Measurements from ENCODE around the gene DAB2IP.

The DAB2IP gene

DNA sequence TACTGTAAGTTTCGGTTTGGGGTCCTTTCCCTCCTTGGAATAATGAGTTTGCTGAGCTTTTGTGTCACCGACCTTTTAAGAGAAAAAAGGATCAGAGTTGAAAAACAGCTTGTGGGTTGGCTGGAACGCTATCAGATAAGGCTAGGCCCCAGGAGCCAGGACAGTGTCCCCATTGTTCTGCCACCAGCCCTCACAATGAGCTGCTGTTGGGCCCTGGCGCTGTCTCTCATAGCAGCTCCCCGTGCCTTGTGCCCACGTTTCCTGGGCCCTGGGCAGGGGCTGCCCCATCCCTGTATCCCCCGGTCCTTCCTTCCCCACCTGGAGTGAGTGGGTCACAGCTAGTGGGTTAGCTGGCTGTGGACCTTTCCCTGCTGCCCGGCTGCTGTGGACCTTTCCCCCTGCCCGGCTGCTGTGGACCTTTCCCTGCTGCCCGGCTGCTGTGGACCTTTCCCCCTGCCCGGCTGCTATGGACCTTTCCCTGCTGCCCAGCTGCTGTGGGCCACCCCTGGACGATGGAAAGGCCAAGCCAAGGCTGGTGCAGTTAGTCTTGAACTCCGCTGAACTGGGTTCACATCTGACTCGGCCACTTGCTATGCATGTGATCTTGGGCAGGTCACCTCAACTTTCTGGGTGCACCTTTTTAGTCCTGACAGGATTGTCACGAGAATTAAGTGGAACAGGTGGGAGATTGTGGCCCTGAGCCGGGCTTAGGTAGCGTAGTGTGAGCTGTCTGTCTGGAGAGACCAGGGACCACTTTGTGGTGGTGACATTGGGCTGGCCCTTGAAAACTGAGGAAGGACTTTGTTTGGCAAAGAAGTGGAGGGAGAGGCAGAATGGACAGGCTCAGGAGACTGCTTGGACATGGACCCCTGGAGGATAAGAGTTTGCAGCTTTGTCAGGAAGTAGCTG lies 99.5 kb downstream of the DAB2IP start:
- no peak for DNase-seq (ENCODE audit: low read depth)
- TF ChIP-seq, protein P1, sequence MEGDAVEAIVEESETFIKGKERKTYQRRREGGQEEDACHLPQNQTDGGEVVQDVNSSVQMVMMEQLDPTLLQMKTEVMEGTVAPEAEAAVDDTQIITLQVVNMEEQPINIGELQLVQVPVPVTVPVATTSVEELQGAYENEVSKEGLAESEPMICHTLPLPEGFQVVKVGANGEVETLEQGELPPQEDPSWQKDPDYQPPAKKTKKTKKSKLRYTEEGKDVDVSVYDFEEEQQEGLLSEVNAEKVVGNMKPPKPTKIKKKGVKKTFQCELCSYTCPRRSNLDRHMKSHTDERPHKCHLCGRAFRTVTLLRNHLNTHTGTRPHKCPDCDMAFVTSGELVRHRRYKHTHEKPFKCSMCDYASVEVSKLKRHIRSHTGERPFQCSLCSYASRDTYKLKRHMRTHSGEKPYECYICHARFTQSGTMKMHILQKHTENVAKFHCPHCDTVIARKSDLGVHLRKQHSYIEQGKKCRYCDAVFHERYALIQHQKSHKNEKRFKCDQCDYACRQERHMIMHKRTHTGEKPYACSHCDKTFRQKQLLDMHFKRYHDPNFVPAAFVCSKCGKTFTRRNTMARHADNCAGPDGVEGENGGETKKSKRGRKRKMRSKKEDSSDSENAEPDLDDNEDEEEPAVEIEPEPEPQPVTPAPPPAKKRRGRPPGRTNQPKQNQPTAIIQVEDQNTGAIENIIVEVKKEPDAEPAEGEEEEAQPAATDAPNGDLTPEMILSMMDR (IDR thresholded peaks at IDR 0.05; ENCODE audit: low read length, missing control alignments), result no peak
- no peak overlapping the region for H3K4me3 ChIP-seq (replicated peaks; ENCODE audit: low read depth, low read length)

DNA sequence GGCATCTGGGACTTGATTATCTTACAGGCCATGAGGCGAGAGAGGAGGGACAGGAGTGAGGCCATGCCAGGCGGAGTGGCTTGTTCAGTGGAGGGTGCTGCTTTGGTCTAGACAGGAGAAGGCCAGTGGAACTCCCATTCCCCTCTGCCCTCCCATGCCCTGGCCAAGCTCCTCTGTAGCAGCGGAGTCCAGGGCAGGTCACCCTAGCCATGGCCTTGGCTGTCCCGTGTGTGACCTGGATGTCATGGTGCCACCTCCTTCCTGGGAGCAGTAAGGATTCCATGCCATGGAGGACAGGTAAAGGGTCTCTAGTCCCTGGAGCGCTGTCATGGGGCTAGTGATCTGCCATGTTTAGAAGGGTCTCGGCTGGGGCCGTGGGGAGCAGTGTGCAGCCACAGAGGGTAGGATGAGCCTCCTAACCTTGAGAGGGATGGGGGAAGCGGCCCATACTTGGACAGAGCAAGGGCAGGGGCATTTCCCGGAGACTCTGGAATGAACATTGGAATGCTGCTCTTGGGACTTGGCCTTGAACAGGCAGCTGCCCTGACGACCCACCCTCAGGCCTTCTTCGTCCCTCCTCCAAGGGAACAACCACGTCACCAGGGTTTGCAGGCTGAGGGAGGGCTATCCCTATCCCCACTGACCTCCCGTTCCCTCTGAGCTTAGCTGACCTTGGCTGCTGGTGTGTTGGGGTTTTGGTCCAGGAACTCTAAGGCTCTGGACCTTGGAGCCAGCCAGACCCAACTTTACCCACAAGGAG lies 100.4 kb downstream of the DAB2IP start:
- DNase-seq (ENCODE audit: low read depth), result no peak
- TF ChIP-seq, protein P1 (IDR thresholded peaks at IDR 0.05; ENCODE audit: low read length, missing control alignments), result no peak
- H3K4me3 ChIP-seq (replicated peaks; ENCODE audit: low read depth, low read length), result no peak overlapping the region

DNA sequence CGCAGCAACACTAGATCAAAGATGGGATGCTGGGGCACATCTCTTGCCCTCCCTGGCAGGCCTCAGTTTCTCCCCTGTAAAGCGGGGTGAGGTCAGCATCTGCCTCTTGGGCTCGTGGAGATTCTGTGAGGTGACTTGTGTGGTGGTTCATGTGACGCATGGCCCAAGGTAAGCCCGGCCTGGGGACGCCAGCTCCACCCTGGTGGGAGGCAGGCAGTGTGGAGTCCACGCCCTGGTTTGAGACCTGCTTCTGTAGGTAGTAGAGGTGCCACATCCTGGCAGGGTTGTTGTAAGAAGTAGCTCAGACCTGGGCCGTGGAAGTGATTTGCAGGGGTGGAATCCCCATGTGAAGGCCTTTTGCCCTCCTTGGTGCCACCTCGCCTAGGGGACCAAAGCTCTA lies 101.5 kb downstream of the DAB2IP start:
- no peak for DNase-seq (ENCODE audit: low read depth)
- TF ChIP-seq, protein P1 (IDR thresholded peaks at IDR 0.05; ENCODE audit: low read length, missing control alignments), result no peak
- no peak overlapping the region for H3K4me3 ChIP-seq (replicated peaks; ENCODE audit: low read depth, low read length)

DNA sequence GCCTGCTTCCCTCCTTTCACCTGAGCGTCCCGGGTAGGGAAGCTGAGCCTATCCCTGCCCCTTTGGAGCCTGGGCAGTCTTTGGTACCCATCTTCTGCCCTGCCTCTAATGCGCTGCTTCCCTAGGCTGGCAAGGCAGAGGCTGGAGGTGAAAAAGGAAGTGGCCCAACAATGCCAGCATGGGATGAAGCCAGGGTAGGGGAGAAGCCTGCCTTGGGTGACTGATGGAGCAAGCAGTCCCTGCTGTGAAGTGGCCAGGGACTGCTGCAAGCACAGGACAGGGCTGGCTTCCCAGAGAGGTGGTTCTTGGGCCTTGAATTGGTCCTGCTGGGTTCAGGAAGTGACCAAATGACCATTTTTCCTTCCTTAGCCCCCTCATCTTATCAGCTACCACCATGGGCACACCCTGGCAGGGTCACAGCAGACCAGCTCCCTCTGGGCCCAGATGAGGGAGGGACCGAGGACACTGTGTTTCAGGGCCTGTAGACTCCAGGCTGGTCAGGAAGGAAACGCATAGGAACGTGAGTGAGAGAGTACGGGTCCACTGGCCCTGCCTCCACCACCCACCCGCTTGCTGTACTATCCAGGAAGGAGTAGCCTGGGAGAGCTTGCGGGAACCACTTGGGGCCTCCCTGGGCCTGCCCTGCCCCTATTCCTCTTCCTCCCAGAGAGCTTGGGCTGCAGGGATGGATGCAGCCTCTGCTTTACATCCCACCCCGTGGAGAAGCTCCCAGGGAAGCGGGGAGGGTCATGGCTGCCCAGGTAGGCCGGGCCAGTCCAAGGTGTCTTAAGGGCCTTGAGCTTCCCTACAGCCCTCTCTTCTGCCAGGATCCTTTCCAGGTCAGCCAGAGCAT lies 102.6 kb downstream of the DAB2IP start:
- no peak for DNase-seq (ENCODE audit: low read depth)
- TF ChIP-seq, protein P1 (IDR thresholded peaks at IDR 0.05; ENCODE audit: low read length, missing control alignments), result no peak
- H3K4me3 ChIP-seq (replicated peaks; ENCODE audit: low read depth, low read length), result no peak overlapping the region

DNA sequence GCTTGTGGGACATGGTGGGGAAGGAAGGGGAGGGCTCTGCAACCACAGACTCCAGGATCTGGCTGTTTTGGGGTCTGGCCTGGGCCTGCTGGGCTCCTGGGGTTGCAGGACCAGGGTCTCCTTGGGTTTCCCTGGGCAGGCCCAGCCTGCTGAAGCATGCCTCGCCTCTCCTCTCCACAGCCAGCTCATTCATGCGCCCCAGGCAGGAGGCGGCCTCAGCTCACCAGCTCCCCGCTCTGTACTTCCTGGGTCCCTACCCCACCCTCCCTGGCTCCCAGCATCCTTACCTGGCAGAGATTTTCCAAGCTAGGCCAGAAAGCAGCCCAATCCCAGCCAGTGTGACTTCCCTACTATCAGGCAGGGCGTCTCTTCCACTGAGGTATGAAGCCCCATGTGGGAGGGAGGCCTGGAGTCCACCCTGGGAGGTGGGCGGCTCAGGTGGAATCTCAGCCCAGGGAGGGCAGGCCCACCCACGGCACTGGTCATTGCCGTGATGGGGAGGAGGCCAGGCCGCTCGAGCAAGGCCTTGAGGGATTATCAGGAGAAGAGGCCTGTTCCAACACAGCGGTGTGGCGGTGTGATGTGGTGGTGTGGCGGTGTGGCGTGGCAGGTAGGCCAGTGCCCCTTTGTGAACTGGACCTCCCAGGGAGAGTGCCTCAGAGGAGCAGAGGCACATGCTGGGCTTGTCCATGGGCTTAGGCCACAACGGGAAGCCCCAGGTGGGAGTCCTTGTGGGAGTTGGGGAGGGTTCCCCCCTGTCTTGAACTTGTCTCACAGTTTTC lies 103.4 kb downstream of the DAB2IP start:
- H3K4me3 ChIP-seq (replicated peaks; ENCODE audit: low read depth, low read length), result no peak overlapping the region
- no peak for DNase-seq (ENCODE audit: low read depth)
- TF ChIP-seq, protein P1 (IDR thresholded peaks at IDR 0.05; ENCODE audit: low read length, missing control alignments), result no peak

DNA sequence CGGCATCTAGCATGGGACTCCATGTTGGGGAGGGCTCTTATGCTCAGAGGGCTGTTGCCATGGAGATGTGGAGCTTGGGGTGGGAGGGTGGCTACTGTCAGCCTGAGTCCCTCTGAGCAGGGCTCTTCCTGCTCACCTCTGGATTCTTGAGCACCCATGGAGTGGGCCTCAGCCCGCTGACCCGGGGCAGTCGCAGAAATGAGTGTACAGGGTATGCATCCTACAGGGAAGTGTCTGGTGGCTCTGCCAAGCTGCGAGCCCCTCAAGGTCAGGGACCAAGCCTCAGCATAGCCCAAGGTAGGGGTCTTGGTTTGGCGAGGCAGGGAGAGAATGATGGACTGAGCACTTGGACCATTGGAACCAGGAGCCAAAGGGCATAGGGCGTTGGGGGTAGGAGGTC lies 104.1 kb downstream of the DAB2IP start:
- DNase-seq (ENCODE audit: low read depth), result no peak
- TF ChIP-seq, protein P1 (IDR thresholded peaks at IDR 0.05; ENCODE audit: low read length, missing control alignments), result no peak
- no peak overlapping the region for H3K4me3 ChIP-seq (replicated peaks; ENCODE audit: low read depth, low read length)

Data from fibroblast of pulmonary artery (primary cell).